GM12801 (cell line): ENCODE measurements around the gene P4HB.

Experiments used
- CTCF ChIP-seq: IDR thresholded peaks from one replicate; pipeline ENCODE4 v1.5.1; 2011; ENCODE audit warnings: control low read depth; ENCODE audit not compliant: insufficient read length; ENCODE audit errors: extremely low read depth

P4HB gene

GRCh38 chr17:81845881-81846742 lies 14.2 kb downstream of the P4HB start:
- TF ChIP-seq CTCF: no peak

GRCh38 chr17:81845361-81845760 lies 15.0 kb downstream of the P4HB start:
- TF ChIP-seq CTCF: no peak

- TF ChIP-seq CTCF: no peak
Observed at GRCh38 chr17:81844887-81845286, 15.4 kb downstream of the P4HB start.

- TF ChIP-seq CTCF: no peak
Observed at GRCh38 chr17:81844327-81844851, 15.9 kb downstream of the P4HB start.

- no peak for TF ChIP-seq CTCF
Observed at GRCh38 chr17:81843713-81844326, 16.5 kb downstream of the P4HB start.

GRCh38 chr17:81842725-81843504 lies 17.4 kb downstream of the P4HB start:
- no peak for TF ChIP-seq CTCF

- TF ChIP-seq CTCF: no peak
Observed at GRCh38 chr17:81842378-81842724, 18.0 kb downstream of the P4HB start.
